ENCODE measurements around the gene RBM19.

The RBM19 gene

GRCh38 chr12:113868365-113868764 lies 97.8 kb downstream of the RBM19 start:
- TF ChIP-seq CTCF (IDR thresholded peaks at IDR 0.05; ENCODE audit: extremely low read depth, missing control alignments), result no peak
- no peak for DNase-seq (ENCODE audit: low spot score)

GRCh38 chr12:113867258-113867657 lies 98.9 kb downstream of the RBM19 start:
- no peak for DNase-seq (ENCODE audit: low spot score)
- TF ChIP-seq CTCF (IDR thresholded peaks at IDR 0.05; ENCODE audit: extremely low read depth, missing control alignments), result no peak

- no peak for DNase-seq (ENCODE audit: low spot score)
- TF ChIP-seq CTCF (IDR thresholded peaks at IDR 0.05; ENCODE audit: extremely low read depth, missing control alignments), result no peak
Measured at GRCh38 chr12:113866496-113866895, 99.6 kb downstream of the RBM19 start.

GRCh38 chr12:113863455-113863845 lies 102.7 kb downstream of the RBM19 start:
- no peak for TF ChIP-seq CTCF (IDR thresholded peaks at IDR 0.05; ENCODE audit: extremely low read depth, missing control alignments)
- DNase-seq (ENCODE audit: low spot score), result no peak

- peak; percentile 64 for DNase-seq (ENCODE audit: low spot score)
- TF ChIP-seq CTCF (IDR thresholded peaks at IDR 0.05; ENCODE audit: extremely low read depth, missing control alignments), result no peak
Measured at GRCh38 chr12:113862590-113863454, 103.3 kb downstream of the RBM19 start.

GRCh38 chr12:113861708-113862312 lies 104.3 kb downstream of the RBM19 start:
- TF ChIP-seq CTCF (IDR thresholded peaks at IDR 0.05; ENCODE audit: extremely low read depth, missing control alignments), result no peak
- DNase-seq (ENCODE audit: low spot score), result peak; percentile 48

- DNase-seq (ENCODE audit: low spot score), result no peak
- no peak for TF ChIP-seq CTCF (IDR thresholded peaks at IDR 0.05; ENCODE audit: extremely low read depth, missing control alignments)
Measured at GRCh38 chr12:113860950-113861349, 105.2 kb downstream of the RBM19 start.

All from GM20000 (cell line).